T-helper 17 cell (primary cell): ENCODE data around the gene MAGEA9. TPM values are rescaled to one million over a fixed set of nuclear protein-coding genes. Genes with fewer than 3 reads are reported as not detected.
"Not testable (repeated sequence)": the region's sequence is repeated elsewhere in the genome, so short reads cannot be mapped to it uniquely, and the experiment has no call there.

Source experiments
- ATAC-seq: fragments of 150-1000 bp; cut with Tn5 transposase; 2 replicates; pipeline ENCODE4 v1.10.0; 2021; ENCODE audit warnings: mild to moderate bottlenecking, moderate library complexity
- DNase-seq, 3 donors: peaks; one replicate each; pipeline versions ENCODE4 v3.0.0 to v3.0.0-alpha.2; 2020 to 2021
- H3K9me3 ChIP-seq: one replicate; pipeline ENCODE4 v1.7.0; 2013; ENCODE audit warnings: low read length, mild to moderate bottlenecking; ENCODE audit not compliant: control insufficient read depth, poor library complexity, severe bottlenecking
- H3K27ac Mint-ChIP-seq: one replicate; pipeline ENCODE4 v1.8.0; 2022; ENCODE audit warnings: mild to moderate bottlenecking, moderate library complexity, mixed read lengths
- H3K27me3 Mint-ChIP-seq: one replicate; pipeline ENCODE4 v1.8.0; 2022; ENCODE audit warnings: mixed read lengths
- H3K36me3 Mint-ChIP-seq: one replicate; pipeline ENCODE4 v1.8.0; 2022; ENCODE audit warnings: low read depth, mixed read lengths
- H3K4me1 Mint-ChIP-seq: one replicate; pipeline ENCODE4 v1.8.0; 2022; ENCODE audit warnings: mild to moderate bottlenecking, mixed read lengths
- H3K4me3 Mint-ChIP-seq: one replicate; pipeline ENCODE4 v1.8.0; 2022; ENCODE audit warnings: mild to moderate bottlenecking, moderate library complexity, mixed read lengths
- total RNA-seq, 4 donors: library from RNA in 2 of 4; stranded (reverse) in 2 of 4; gene quantifications; one replicate each; pipeline ENCODE4 v1.2.3 and lab custom pipeline; 2022 to 2026

The MAGEA9 gene
- total RNA-seq, 2 donors from 2014 or later: not detected

- H3K9me3 ChIP-seq: no peaks in the 10 kb centered on the region
- Mint-ChIP-seq H3K36me3 (no peaks in the 10 kb centered on the region), H3K4me1 (peaks cover 19% of the 10 kb centered on the region), H3K4me3 (peak overlapping the region; percentile 88), H3K27ac (peak overlapping the region; percentile 98), H3K27me3 (no peaks in the 10 kb centered on the region)
- ATAC-seq (peak; percentile 72), DNase-seq (peak in 1 of 3 donors; percentile 7)
Observed at GRCh38 chrX:149830192-149830873, 48.6 kb downstream of the MAGEA9 start.

- no peaks in the 10 kb centered on the region for H3K36me3 Mint-ChIP-seq
- ATAC-seq (no peak), DNase-seq (no peak)
- H3K4me3 Mint-ChIP-seq: no peak overlapping the region
- H3K4me1 Mint-ChIP-seq: peaks cover 19% of the 10 kb centered on the region
- no peaks in the 10 kb centered on the region for H3K27me3 Mint-ChIP-seq
- no peaks in the 10 kb centered on the region for H3K9me3 ChIP-seq
- no peak overlapping the region for H3K27ac Mint-ChIP-seq
Observed at GRCh38 chrX:149831473-149831872, 49.7 kb downstream of the MAGEA9 start.

GRCh38 chrX:149836728-149837127 lies 55.0 kb downstream of the MAGEA9 start:
- ATAC-seq, H3K4me1 Mint-ChIP-seq, DNase-seq, H3K36me3 Mint-ChIP-seq, H3K27me3 Mint-ChIP-seq, H3K27ac Mint-ChIP-seq, H3K4me3 Mint-ChIP-seq, H3K9me3 ChIP-seq: not testable (repeated sequence)

DNA sequence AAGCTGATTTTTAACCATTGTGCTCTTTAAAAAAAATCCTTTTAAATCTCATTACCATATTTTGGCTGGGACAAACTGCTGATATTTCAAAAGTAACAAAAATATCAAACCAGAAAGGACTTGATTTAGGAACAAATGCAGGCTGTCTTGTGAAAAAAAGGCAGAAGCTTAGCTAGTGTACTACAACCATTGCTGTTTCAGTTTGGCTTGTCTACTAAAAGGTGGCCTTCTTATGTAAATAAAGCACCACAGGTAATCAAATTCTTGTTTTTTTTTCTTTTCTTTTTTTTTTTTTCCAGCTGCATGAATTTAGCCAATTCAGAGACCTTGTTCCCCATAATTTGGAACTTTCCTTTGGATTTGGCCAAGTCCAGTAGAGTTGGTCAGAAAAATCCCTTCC lies 55.4 kb downstream of the MAGEA9 start:
- H3K27ac Mint-ChIP-seq: no peak overlapping the region
- DNase-seq (no peak), ATAC-seq (no peak)
- H3K4me3 Mint-ChIP-seq: no peak overlapping the region
- H3K27me3 Mint-ChIP-seq: no peaks in the 10 kb centered on the region
- no peaks in the 10 kb centered on the region for H3K9me3 ChIP-seq
- H3K4me1 Mint-ChIP-seq: no peaks in the 10 kb centered on the region
- no peaks in the 10 kb centered on the region for H3K36me3 Mint-ChIP-seq

Other genes starting within 250 kb of the MAGEA9 start
- 10 to 100 TPM; 66.3 to 72.5 TPM for gene EOLA1, start 240.9 kb upstream of the MAGEA9 start, total RNA-seq
- not detected for gene HSFX3, start 232.0 kb upstream of the MAGEA9 start, total RNA-seq
- gene MAGEA9B, start 194.5 kb upstream of the MAGEA9 start, total RNA-seq: not detected
- gene HSFX2, start 186.6 kb upstream of the MAGEA9 start, total RNA-seq: not detected
- gene TMEM185A, start 150.1 kb upstream of the MAGEA9 start, total RNA-seq: 10 to 100 TPM; 10.6 to 20.7 TPM
- not detected for gene MAGEA11, start 69.9 kb upstream of the MAGEA9 start, total RNA-seq
- gene HSFX1, start 7.9 kb upstream of the MAGEA9 start, total RNA-seq: under 1 TPM; 0.22 to 0.76 TPM
- gene MAGEA8, start 99.3 kb downstream of the MAGEA9 start, total RNA-seq: not detected
- not detected for gene HSFX4, start 147.6 kb downstream of the MAGEA9 start, total RNA-seq
- 10 to 100 TPM; 63.9 to 68.5 TPM for gene EOLA2, start 156.6 kb downstream of the MAGEA9 start, total RNA-seq